ENCODE data around the gene SLC41A3.

GRCh38 chr3:126005951-126006350, 78.0 kb downstream of the SLC41A3 start:
- TF ChIP-seq CTCF (conservative IDR thresholded peaks at IDR 0.05; ENCODE audit: low read length) (no peak), EZH2phosphoT487 (IDR thresholded peaks at IDR 0.05; ENCODE audit: borderline replicate concordance) (no peak)

Measured in Loucy (cell line).